GM18502 (cell line): Measurements from ENCODE around the gene GGTLC1.
A peak's percentile ranks its signal among the peaks of the same experiment; 100 is the strongest.

Source experiments
- ATAC-seq: cut with Tn5 transposase; IDR thresholded peaks from one replicate; pipeline ENCODE4 v1.9.1; 2021; ENCODE audit warnings: mild to moderate bottlenecking; ENCODE audit not compliant: unreplicated experiment, poor library complexity

Gene GGTLC1

DNA sequence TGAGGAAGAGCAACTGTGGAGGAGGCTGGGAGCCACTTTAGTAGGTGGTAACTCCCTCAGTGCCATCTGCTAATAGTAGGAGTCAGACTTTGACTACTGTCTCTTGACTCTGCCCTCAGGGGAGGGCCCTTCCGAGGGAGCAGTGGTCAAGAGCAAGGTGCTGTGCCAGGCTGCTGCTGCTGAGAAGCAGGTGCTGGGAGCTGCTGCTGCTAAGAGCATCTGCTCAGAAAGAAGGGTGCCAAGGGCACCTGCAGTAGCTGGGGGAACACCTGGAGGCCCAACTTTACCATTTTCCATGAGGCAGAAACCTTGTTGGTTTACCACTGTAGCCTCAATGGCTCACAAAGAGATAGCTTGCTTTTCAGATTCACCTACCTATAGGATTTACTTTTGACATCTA is 18.5 kb downstream of the GGTLC1 start:
- ATAC-seq, result no peak

DNA sequence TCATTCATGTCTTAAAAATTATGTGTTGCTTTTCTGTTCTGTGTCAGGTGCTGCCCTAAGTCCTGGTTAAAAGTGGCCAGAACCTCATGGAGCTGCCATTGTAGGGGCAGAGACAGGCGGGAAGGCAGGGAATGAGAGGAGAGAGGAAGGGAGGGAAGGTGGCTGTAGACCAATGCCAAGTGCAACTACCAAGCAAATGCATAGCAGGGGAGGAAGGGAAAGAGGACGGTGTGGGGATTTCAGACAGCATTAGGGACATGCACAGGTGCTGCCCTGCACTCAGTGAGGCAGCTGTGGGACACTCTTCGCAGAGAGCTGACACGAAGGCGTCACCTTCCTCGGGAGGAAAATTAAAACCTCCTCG is 21.0 kb downstream of the GGTLC1 start:
- ATAC-seq, result no peak

DNA sequence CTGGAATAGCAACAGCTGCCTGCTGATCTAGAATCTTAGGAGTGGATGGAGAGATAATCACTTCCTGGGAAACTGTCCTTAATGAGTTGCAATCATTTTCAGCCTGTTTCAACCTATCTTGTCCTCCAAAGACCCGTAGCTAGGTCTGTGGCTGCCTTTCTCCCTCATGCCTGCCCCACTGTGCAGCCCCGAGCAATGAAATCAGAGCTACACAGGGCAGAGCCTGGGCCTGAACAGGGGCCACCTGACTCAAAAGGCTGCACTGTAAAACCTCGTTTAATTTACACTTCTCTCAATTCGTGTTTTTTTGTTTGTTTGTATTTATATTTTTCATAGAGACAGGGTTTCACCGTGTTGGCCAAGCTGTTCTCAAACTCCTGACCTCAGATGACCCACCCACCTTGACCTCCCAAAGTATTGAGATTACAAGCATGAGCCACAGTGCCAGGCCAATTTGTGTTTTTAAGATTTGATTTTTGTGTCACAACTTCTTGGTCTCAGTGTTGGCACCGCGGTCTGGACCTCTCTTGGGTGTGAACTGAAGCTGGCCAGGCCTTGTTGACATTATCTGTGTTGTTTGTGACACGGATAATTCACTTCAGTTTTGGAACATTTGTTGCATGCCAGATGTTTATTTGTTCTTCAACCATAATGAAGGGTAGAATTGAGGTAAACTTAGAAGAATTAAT is 21.5 kb downstream of the GGTLC1 start:
- no peak for ATAC-seq

DNA sequence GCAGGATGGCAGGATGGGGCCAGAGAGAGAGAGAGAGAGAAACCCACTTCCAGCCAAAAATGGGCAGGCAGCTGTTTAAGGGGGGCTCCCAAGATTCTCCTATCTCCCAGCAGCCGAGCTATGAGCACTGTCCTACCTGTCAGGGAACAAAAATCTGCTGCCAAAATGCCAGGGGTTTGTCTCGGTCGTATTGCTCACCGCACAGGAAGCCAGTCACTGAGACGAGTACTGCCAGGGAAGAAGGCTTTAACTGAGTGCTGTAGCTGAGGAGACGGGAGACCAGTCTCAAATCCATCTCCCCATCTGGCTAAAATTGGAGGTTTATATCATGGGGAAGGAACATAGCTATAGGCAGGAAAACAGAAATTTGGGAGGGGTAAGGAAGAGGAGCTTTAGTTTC is 22.3 kb downstream of the GGTLC1 start:
- ATAC-seq, result no peak

DNA sequence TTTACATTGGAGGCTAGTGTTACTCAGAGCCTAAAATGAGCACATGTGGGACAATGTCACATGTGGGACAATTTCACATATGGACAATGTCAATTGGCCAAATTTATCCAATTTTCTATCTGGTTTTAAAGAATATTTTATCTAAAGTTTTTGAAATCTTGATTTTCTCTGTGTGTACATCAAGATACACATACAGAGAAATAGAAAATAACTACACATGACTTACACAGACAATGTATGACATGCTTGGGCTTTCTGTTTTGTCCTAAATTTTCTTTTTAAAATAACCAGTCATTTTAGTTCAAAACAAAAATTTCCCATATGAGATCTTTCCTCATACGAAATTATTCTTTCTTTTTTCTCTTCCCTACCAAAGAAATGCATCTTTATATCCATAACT is 24.6 kb downstream of the GGTLC1 start:
- no peak for ATAC-seq

DNA sequence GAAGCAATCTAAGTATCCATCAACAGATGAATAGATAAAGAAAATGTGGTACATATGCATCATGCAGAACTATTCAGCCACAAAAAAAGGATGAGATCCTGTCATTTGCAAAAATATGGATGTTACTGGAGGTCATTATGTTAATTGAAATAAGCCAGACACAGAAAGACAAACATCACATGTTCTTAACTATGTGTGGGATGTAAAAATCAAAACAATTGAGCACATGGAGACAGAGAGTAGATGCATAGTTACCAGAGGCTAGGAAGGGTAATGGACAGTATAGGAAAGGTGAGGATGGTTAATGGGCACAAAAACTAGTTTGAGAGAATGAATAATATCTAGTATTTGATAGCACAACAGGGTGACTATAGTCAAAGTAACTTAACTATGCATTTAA is 26.3 kb downstream of the GGTLC1 start:
- no peak for ATAC-seq

DNA sequence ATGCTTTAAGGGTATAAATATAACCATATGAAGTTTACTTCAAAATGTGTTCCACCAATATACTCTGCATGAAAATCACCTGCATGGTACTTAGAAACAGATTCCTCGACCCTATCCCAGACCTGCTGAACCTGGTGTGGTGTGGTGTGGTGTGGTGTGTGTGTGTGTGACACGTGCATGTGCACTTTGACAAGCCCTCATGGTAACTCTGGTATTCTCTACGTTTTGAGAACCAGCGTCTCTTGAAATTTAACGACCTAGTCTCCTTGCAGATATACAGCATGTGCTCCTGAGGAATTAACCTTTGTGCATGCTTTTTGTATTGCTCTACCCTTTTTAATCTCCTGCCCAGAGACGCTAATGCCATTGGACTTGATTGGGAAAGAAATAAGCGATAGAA is 29.5 kb downstream of the GGTLC1 start:
- no peak for ATAC-seq

DNA sequence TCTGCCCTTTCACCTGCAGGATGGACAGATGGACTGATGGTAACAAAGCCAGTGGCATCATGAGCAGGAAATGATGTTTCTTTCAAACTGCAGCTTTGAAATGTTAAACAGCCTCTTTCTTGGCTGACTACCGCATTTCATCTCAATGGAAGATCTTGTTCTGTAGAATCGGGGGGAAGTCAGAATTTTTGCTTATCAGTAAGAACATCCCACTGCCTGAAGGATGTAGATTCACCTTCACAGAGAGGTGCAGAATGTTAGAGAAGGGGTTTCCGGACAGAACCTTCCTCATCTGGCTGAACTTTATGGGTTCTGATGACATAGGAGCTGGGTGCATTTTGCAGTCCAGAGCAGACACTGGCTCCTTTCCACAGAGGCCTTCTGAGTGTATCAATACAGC is 32.7 kb downstream of the GGTLC1 start:
- no peak for ATAC-seq

DNA sequence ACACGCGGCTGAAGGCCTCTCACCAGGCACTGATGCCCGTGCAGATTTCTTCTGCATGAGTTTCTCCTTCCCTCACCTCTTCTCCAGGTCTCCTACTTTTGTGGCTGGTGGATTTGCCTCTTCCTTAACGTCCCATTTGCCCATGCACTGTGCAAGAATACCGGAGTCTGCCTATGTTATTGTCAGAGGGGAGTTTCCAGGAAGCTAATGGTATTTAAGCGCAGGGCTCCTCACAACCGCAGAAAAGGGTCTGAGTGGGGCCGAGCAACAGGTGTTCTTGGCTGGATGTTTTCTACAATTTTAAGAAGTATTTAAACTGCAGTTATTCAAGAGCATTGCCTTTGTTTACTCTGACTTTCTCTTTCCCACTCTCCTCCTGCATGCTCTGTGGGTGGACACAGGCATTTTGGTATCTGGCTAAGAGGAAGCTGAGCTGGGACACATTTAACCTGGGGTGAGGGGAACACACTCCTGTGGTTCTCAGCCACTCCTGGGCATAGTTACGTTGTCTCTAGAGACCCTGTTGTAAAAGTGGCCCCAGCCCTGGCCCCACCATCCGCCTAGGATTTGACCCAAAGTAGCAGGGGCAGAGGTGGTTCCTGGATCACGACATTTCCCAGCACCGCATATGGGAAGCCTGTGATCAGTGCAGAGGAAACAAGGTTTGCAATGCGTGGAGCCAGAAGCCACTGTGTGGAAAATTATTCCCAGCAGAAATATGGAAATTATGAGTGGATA is 34.4 kb downstream of the GGTLC1 start:
- no peak for ATAC-seq

DNA sequence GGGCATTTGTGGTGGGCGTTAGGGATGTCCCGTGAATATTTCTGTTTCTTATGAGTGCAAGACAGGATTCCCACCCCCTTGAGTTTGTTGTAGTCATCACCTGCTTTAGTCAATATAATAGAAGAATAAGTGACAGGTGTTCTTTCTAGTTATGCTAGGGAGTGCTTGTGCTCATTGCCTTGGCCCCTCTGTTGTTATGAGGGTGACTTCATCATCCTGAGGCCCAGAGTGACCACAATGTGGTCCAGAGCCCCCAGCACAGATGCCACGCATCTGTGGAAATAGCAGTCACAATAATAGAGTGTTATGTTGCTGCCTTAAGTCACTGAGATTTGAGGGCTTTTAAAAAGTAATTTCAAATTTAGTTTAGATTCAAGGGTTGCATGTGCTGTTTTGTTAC is 42.4 kb downstream of the GGTLC1 start:
- no peak for ATAC-seq

DNA sequence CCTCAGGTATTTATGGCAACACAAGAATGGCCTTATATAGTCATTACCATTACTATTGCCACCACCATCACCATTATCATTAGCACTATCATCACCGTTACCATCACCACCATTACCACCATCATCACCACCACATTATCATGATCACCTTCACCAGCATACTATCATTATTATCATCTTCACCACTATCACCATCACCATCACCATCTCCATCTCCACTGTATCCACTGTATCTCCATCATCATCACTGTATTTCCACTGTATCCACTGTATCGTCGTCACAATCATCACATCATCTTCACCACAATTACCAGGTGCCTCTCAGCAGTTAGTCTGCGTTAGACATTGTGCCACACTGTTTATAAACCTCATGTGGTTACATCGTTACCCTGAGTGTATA is 45.3 kb downstream of the GGTLC1 start:
- no peak for ATAC-seq

DNA sequence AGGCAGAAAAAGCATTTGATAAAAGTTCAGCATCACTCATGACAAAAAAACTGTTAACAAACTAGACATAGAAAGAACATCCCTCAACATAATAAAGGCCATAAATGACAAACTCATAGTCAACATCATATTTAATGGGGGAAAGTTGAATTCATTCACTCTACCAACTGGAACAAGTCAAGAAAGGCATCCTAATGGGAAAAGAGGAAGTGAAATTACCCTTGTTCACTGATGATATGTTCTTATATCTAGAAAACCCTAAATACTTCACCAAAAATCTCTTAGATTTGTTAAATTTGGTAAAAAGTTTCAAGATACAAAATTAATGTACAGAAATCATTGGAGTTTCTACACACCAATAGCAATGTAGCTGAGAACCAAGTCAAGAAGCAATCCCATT is 48.9 kb downstream of the GGTLC1 start:
- ATAC-seq, result no peak

DNA sequence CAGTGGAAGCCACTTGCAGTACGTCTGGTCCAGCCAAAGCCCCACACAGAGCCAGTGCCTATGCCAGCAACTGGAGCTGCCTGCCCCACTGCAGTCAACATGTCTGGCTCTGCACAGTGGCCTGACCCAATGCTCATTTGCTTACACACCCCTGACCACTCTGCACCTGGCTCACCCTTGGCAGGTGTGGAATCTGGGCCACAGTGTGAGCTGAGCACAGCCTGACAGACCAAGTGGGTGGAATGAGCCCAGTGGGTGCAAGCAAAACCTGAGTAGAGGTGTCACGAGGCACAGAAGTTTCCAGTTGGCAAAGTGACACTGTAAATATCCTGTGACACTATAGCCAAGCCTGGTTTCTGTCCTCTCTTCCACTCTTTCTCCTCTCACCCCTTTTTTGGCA is 49.5 kb downstream of the GGTLC1 start:
- no peak for ATAC-seq

DNA sequence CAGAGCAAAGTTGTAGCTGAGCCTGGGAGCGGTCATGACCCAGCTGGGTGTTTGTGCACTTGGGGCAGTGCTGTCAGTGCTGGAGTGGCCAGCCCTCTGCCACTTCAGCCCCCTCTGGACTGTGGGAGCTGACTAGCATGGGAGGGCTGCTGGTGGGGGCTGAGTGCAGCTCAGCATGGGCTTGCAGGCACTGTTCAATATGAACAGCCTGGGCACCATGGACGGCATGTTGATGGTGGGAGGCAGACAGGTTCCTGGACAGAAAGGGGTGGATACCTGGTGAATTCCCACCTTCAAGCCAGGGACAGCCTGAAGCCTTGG is 50.5 kb downstream of the GGTLC1 start:
- ATAC-seq, result no peak

DNA sequence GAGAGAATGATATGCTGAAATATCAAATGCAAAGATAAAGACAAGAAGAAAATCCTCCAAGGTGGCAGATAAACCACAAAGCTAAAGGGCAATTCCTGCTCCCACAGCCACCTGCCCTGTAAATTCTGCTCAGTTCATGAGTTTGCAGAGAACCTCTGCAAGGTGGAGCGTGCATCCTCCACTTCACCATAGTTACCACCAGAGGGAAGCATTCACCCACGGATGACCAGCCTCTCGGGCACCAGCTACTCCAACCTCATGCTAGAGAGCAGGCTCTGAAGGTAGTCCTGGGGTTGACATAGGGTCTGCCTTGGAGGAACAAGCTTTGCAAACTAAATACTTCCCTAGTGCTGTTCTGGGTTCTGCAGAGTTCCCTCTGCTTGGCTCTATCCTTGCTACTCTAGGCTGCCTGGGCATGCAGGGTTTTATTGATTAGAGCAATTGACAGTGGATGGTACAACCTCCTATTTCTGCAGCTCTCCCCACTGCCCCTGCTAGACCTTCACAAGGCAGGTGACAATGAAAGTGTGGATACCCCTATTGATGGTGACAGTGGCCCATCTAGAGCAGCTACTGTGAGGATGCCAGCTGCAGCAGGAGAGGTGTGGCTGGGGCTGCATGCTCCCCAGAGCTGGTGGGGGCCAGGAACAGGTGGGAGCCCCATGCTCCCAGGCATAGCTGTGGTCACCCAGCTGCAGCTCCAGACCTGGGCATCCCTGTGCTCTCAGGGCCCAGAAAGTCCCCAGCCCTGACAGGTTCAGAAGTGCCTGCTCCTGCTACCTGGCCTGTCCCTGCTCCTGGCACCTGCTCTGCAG is 51.1 kb downstream of the GGTLC1 start:
- peak; percentile 84 for ATAC-seq
